UCSD-AML1 (cell line): ENCODE data around the gene FBXL15.

Source experiments
- DNase-seq: peaks from one replicate; lab custom pipeline; 2025; ENCODE audit not compliant: unreplicated experiment; lab: John Stamatoyannopoulos, UW

The FBXL15 gene, protein sequence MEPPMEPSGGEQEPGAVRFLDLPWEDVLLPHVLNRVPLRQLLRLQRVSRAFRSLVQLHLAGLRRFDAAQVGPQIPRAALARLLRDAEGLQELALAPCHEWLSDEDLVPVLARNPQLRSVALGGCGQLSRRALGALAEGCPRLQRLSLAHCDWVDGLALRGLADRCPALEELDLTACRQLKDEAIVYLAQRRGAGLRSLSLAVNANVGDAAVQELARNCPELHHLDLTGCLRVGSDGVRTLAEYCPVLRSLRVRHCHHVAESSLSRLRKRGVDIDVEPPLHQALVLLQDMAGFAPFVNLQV

DNA sequence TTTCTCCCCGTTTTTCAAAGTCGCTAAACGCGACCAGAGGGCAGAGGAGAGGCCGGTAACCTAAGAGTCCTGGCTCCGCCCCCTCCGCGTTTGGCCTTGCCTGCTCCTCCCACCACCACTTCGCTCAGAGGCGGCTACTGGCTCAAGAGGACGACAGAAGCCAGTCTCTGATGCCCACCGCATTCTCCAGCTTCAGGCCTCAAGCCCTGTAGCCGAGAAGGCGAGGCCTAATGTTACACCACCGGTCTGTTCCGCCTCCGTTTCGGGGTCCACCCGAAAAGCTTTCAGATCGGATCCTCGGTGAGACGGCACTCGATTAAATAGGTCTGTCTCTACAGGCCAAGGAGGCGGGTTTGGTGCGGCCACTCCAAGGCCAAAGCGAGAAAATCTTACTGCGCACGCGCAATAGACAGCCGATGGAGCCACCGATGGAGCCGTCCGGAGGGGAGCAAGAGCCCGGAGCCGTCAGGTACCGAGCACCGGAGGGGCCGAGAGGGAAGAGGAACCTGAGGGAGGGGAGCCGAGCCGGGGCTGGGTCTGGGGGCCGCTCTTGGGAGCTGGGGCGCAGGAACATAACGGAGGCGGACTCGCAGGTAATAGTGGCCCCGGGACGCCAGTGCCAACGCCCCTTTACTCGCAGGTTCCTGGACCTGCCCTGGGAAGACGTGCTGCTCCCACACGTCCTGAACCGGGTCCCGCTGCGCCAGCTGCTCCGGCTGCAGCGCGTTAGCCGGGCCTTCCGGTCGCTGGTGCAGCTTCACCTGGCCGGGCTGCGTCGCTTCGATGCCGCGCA lies at the start of gene FBXL15:
TSS of gene FBXL15 (plus strand) at position 123 of the 793 bp plus-strand sequence. CDS start at position 417, 294 bp downstream.
- DNase-seq, result peak; percentile 97

DNA sequence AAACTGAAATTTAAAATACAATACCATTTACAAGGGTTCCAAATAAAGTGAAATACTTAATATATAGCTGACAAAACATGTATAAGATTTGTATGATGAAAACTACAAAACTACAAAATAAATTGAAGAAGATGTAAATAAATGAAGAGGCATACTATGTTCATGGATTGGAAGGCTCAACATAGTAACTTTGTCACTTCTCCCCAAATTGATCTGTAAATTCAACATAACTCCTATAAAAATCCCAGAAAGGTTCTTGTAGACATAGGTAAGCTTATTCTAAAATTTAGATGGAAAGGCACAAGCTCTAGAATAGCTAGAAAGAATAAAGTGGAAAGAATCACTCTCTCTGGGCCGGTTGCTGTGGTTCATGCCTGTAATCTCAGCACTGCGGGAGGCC lies 49.3 kb upstream of the FBXL15 start:
- DNase-seq, result no peak

DNA sequence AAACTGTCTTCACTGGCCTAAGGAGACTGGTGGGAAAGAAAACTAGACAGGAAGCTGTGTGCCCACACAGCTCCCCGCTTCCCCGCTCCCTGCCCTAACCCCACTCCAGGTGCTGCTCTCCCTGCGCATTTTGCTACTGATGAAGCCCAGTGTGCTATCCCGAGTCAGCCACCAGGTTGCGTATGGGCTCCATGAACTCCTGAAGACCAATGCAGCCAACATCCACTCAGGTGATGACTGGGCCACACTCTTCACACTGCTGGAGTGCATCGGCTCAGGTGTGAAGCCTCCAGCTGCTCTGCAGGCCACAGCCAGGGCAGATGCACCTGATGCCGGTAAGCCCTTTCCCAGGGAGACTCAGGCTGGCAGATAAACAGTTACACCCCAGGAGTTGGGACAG lies 45.4 kb upstream of the FBXL15 start:
- DNase-seq, result no peak

DNA sequence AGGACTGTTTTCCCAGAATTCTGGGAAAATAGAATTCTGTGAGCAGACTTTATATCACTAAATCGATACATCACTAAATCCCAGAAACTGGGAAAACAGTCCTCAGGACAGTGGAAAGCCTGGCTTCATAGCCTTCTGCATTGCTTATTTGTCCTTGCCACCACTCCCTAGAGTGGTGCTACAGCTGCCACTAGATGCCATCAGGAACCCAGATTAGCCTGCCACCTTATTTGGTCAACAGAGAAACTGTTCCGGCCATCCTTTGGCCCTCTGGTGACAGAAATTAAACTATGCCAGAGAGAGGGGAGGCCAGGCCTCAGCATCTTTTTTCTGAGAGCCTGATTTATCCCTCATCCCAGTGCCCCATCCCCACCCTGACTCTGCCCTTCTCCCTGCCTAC lies 44.8 kb upstream of the FBXL15 start:
- no peak for DNase-seq

DNA sequence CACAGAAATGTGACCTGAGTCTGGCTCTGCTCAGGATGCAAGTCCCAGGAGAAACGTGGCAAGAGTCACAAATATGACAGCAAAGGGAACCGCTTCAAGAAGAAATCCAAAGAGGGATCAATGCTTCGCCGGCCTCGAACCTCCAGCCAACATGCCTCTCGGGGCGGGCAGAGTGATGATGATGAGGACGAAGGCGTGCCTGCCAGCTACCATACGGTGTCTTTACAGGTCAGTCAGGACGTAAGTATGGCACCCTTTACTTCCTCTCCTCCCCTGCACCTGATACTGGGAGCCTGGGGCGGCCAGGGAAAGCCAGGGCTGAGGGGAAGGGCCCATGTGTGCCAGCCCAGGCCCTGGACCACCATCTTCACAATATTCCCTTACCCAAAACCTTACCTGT lies 43.7 kb upstream of the FBXL15 start:
- no peak for DNase-seq

DNA sequence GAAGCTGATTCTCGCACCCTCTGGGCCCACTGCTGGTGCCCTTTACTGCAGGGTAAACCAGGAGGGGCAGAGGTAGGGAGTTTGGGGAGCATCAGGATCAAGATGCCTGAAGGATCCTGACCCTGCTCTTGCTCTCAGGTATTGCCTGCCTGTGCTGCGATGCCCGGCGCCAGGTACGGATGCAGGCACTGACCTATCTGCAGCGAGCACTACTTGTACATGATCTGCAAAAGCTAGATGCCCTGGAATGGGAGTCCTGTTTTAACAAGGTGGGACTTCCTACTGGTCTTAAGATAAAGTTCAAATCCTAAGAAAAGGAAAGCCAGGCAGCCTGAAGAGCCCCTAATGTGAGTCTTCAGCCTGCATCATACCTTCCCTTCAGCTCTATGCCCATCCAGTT lies 41.3 kb upstream of the FBXL15 start:
- DNase-seq, result no peak

DNA sequence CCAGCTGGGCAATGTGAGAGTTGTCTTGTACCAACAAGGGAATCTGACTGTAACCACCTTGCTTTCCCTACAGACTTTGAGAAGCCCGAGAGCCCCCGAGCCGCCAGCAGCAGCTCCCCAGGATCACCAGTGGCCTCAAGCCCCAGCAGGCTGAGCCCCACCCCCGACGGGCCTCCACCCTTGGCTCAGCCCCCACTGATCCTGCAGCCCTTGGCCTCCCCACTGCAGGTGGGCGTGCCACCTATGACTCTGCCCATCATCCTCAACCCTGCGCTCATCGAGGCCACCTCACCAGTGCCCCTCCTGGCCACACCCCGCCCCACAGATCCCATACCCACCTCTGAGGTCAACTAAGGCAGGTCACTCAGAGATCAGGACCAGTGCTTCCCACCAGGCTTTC lies 38.7 kb upstream of the FBXL15 start:
- no peak for DNase-seq

DNA sequence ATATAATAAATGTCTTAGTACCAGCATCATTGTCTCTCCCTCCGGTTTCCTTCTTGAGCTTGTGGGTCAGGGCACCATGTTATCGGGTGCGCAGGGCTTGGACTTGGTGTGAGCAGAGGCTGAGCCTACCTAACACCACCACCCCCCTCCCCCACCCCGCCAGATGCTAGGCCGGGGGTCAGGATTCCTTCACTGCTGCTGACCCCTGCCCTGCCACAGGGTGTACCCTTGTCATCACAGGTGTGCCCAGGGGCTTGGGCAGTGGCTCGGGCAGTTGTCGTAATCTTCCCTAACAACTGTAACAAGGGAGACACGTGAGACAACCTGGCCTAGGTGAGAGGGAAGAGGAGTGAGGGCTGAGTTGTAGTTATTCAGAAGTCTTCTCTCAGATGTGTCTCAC lies 37.8 kb upstream of the FBXL15 start:
- DNase-seq, result no peak

DNA sequence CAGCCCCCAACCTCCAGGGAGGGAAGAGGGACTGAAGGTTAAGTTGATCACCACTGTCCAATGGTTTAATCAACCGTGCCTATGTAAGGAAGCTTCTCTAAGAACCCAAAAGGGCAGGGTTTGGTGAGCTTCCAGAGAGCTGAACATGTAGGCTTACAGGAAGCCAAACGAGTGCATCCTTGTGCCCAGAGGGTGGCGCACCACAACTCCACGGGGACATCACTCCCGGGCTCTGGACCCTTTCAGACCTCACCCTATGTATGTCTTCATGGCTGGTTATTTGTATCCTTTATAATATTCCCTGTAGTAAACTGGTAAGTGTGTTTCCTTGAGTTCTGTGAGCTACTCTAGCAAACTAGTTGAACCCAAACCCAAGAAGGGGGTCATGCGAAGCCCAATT lies 36.6 kb upstream of the FBXL15 start:
- peak; percentile 33 for DNase-seq

DNA sequence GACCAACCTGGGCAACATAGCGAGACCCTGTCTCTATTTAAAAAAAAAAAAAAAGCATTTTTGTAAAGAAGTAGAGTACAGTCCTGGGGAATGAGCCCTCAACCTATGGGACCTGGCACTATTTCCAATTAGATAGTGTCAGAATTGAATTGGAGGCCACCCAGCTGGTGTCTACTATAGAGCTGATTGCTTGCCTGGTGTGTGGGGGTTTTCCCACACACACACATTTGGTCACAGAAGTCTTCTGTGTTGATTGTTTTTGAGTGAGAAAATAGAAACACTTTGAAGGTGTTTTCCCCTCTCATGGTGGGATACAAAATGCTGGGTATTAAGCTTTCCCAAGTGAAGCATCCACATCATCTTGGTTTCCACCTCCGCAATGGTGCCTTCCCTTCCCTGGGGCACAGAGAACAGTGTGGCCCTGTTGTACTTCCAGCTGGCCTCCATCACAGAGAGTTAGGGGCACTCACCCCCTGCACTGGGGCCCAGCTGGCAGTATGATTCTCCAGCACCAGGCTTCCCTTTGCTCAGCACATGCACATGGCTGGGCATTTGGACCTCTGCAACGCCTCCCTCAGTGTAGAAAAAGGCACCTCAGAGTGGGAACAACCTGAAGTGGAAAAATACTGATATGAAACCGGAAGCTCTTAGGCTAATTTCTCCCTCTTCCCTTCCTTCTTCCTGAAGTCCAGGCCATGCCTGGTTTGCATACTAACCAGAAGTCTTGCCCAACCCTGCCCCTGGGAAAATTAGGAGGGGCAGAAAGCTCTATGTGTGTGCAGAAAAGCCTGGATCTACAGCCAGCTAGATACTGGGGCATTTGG lies 35.8 kb upstream of the FBXL15 start:
- DNase-seq, result peak; percentile 21

DNA sequence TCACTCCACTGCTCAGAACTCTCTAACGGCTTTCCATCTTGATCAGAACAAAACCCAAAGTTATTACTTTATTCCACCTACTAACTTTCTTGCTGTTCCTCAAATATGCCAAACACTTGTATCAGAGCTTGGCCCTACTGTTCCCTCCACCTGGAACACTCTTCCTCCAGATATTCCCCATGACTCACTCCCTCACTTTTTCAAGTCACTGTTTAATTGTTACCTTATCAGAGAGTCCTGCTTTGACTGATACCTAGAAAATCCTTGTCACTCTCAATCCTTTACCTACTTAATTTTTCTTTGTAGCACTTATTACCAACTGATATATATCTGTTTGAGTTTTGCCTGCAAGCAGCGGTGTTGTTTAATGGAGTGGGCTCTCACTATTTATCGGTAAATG lies 30.7 kb upstream of the FBXL15 start:
- no peak for DNase-seq

DNA sequence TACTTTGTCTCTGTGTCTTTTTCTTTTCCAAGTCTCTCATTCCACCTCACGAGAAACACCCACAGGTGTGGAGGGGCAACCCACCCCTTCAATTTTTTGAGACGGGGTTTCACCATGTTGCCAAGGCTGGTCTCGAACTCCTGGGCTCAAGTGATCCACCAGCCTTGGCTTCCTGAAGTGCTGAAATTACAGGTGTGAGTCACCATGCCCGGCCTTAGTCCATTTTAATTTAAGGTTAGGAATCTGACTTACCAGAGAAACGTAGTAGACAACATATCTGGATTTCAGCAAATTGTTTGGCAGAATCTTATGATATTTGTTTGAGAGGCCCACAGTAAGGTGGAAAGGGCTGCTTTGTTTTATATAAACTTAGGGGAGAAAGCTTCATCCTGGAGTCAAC lies 28.3 kb upstream of the FBXL15 start:
- DNase-seq, result no peak

DNA sequence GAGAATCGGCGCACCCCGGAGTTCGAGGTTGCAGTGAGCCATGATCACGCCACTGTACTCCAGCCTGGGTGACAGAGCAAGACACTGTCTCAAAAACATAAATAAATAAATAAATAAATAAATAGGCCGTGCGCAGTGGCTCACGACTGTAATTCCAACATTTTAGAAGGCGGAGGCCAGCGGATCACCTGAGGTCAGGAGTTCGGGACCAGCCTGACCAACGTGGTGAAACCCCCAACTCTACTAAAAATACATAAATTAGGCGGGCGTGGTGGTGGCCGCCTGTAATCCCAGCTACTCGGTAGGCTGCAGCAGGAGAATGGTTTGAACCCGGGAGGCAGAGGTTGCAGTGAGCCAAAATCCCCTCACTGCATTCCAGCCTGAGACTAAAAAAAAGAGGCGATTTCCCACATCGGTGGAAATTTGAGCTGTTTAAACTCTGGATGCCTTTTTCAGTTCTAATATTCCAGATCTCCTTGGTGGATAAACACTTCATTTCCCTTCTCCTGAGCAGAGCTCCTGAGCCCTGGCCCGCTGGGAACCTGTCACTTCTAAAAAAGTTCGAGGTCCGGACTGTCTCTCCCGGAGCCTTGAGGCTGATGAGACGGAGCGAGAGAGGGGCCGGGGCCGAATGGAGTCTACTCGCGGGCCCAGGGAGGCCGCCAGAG lies 27.1 kb upstream of the FBXL15 start:
- no peak for DNase-seq

DNA sequence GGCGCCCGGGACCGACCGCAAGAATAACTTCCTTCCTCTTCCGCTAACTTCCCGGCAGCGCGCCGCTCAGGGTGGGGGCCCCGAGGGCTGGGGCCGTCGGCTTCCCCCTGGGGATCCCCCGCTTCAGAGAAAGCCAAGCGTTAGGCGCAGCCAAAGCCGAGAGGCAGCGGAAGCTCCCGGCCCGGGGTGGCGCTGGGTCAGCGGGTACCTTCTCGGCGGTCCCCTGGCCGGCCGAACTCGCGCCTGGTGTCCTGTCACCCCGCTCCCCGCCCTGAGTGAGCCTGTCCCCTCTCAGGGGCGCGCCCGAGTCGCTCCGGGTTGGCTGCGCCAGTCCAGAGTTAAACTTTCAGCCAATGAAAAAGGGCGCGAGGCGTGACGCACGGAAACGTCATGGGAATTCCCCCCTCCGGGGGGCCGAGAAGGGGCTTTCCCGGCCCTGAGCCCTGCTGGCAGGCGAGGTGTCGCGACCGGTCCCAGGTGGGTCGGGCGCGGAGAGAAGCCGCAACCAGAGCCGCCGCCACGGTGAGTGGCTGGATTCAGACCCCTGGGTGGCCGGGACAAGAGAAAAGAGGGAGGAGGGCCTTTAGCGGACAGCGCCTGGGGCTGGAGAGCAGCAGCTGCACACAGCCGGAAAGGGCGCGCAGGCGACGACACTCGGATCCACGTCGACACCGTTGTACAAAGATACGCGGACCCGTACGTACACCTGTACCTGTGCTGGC lies 26.4 kb upstream of the FBXL15 start:
- peak; percentile 95 for DNase-seq

DNA sequence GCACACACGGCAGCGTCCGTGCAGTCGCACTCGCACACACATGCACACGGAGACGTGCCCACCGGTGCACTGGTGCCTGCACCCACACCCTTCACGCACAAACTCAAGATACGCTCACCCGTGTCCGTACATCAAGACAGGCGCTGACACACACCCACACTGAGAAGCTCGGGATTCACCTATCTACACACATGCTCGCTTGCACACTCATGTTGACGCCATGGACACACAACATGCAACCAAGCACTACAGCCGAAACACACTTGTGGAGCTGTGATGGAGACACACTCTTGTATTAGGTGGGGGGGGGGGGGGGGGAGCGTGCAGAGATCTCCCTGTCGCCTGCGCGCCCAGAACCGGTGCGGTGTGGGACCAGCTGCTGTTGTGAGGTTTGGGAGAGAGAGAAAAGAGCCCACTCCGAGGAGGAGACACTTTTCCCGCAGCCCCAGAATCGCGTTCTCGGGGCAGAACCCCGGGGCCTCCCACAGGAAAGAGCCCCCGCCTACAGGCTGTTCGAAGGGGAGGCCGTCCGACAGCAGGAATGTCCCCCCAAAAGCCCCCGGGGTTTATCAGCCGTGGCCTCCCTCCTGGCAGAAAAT lies 25.7 kb upstream of the FBXL15 start:
- no peak for DNase-seq

DNA sequence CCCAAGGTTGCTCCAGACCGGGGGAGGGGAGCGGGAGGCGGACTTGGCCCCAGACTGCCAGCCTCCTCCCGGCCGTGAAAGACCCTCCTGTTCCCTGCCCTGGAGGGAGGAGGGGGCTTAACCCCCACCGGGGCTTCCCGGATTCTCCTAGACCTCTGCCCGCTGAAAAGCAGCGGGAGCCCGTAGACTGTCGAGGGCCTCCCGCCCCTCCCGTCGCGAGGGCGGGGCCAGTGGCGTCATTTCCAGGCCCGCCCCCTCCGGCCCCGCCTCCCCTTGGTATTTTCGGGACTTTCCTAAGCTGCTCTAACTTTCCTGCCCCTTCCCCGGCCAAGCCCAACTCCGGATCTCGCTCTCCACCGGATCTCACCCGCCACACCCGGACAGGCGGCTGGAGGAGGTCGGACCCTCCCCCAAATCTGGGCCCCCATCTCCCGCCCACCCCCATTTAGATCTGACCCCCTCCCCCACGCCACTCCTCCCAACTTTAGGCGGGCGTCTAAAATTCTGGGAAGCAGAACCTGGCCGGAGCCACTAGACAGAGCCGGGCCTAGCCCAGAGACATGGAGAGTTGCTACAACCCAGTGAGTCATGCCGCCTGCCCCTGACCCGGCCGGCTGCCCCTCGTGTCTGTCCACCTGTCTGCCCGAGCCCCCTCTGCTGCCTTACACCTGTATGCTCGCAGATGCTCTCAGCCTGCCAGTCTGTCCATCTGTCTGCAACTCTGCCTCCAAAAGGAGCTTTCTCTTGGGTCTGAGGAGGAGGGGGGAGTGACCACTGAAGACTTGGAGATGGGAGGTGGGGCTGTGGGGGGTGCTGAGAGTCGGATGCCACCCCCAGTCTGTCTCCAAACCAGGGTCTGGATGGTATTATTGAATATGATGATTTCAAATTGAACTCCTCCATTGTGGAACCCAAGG lies 25.0 kb upstream of the FBXL15 start, which contains the start of gene NFKB2:
TSS of gene NFKB2 (plus strand) at position 306 of the 917 bp plus-strand sequence. CDS start at position 561, 255 bp downstream.
- DNase-seq, result peak; percentile 92

DNA sequence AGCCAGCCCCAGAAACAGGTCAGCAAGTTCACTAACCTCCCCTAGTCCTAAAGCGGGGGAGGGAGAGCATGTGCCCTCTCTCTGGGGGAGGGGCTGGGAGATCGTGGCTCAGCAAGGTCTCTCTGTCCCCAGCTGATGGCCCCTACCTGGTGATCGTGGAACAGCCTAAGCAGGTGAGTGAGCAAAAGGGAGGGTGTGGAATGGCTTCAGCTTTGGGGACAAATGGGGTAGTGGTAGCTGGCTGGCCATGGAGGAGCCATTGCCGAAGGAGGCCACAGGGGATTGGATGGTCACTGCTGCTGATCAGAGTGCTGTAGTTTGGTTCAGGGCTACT lies 24.4 kb upstream of the FBXL15 start:
- no peak for DNase-seq

DNA sequence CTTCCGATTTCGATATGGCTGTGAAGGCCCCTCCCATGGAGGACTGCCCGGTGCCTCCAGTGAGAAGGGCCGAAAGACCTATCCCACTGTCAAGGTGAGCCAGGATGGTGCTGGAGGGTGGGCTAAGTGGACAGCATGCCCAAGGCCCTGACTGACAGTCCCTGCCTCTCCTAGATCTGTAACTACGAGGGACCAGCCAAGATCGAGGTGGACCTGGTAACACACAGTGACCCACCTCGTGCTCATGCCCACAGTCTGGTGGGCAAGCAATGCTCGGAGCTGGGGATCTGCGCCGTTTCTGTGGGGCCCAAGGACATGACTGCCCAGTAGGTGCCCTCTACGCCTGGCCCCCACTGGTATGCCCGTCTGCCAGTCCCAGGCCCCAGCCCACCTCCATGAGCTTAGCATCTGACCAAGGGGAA lies 23.9 kb upstream of the FBXL15 start:
- no peak for DNase-seq
